IMR-90 (cell line): Measurements from ENCODE around the gene ZDHHC19. TPM values are rescaled to one million over a fixed set of nuclear protein-coding genes. Genes with fewer than 3 reads are reported as not detected.

Experiments used
- ATAC-seq: fragments of 200-7000 bp; cut with Tn5 transposase; 2 replicates; pipeline ENCODE4 v1.9.1; 2020; ENCODE audit warnings: low read depth, mild to moderate bottlenecking, moderate library complexity
- BruUV-seq: library from RNA; stranded (reverse); fragments of 400-500 nt; replicated peaks from 2 replicates; lab custom pipeline; 2021; lab: Mats Ljungman, UMichigan
- CTCF ChIA-PET: fragments of 300-600 bp; formaldehyde crosslinking; extraction: SDS; loops from one replicate; lab custom pipeline; 2021; ENCODE audit warnings: antibody characterized with exemption; lab: Yijun Ruan, JAX
- POLR2A ChIA-PET: fragments of 300-600 bp; sonication (Branson Sonifier 250); formaldehyde crosslinking; loops from one replicate; lab custom pipeline; 2022; ENCODE audit warnings: antibody characterized with exemption; ENCODE audit not compliant: unreplicated experiment; lab: Charles Lee
- DNase-seq: peaks from one replicate; pipeline ENCODE4 v3.0.0; 2013
- H2AFZ ChIP-seq: replicated peaks from 2 replicates; pipeline ENCODE3; 2013; ENCODE audit warnings: low read length, mild to moderate bottlenecking; ENCODE audit not compliant: poor library complexity
- H2AK5ac ChIP-seq: 2 replicates; pipeline ENCODE4 v1.6.1; 2013; ENCODE audit warnings: low read depth, low read length, inconsistent platforms
- H2AK9ac ChIP-seq: replicated peaks from 2 replicates; pipeline ENCODE3; 2013; ENCODE audit warnings: mild to moderate bottlenecking, low read depth, low read length, moderate library complexity; ENCODE audit not compliant: poor library complexity
- H2BK120ac ChIP-seq: 2 replicates; pipeline ENCODE4 v1.6.1; 2013; ENCODE audit warnings: low read depth, low read length, inconsistent platforms
- H2BK15ac ChIP-seq: 3 replicates; pipeline ENCODE4 v1.6.1; 2013; ENCODE audit warnings: low read depth, low read length, inconsistent platforms
- H2BK20ac ChIP-seq: 2 replicates; pipeline ENCODE4 v1.6.1; 2013; ENCODE audit warnings: low read depth, mild to moderate bottlenecking, inconsistent platforms, low read length, moderate library complexity
- H2BK5ac ChIP-seq: 2 replicates; pipeline ENCODE4 v1.6.1; 2013; ENCODE audit warnings: mild to moderate bottlenecking, low read depth, low read length, inconsistent platforms; ENCODE audit not compliant: poor library complexity, severe bottlenecking
- H3K14ac ChIP-seq: replicated peaks from 2 replicates; pipeline ENCODE4 v1.6.1; 2013; ENCODE audit warnings: low read depth, low read length, inconsistent platforms
- H3K18ac ChIP-seq: 2 replicates; pipeline ENCODE4 v1.6.1; 2013; ENCODE audit warnings: low read depth, low read length, control low read depth
- H3K23ac ChIP-seq: 2 replicates; pipeline ENCODE4 v1.6.1; 2013; ENCODE audit warnings: low read depth, low read length, inconsistent platforms
- H3K27ac ChIP-seq: 2 replicates; pipeline ENCODE4 v1.5.1; 2013; ENCODE audit warnings: mild to moderate bottlenecking, control low read depth, low read length; ENCODE audit not compliant: insufficient read depth
- H3K27me3 ChIP-seq: 2 replicates; pipeline ENCODE4 v1.6.1; 2013; ENCODE audit warnings: low read length; ENCODE audit not compliant: control insufficient read depth, insufficient read depth
- H3K36me3 ChIP-seq: 2 replicates; pipeline ENCODE4 v1.6.1; 2013; ENCODE audit warnings: low read length, mixed read lengths; ENCODE audit not compliant: control insufficient read depth, insufficient read depth
- H3K4ac ChIP-seq: 2 replicates; pipeline ENCODE4 v1.6.1; 2013; ENCODE audit warnings: low read depth, low read length, inconsistent platforms
- H3K4me1 ChIP-seq: 2 replicates; pipeline ENCODE4 v1.6.1; 2013; ENCODE audit warnings: low read length, mixed read lengths; ENCODE audit not compliant: control insufficient read depth, insufficient read depth
- H3K4me2 ChIP-seq: 2 replicates; pipeline ENCODE4 v1.6.1; 2013; ENCODE audit warnings: low read depth, mild to moderate bottlenecking, control low read depth, low read length, moderate library complexity
- H3K4me3 ChIP-seq: 2 replicates; pipeline ENCODE4 v1.5.1; 2013; ENCODE audit warnings: low read depth, mild to moderate bottlenecking, control low read depth, low read length, moderate library complexity; ENCODE audit not compliant: insufficient read depth
- H3K56ac ChIP-seq: 2 replicates; pipeline ENCODE4 v1.6.1; 2013; ENCODE audit warnings: low read length, inconsistent platforms; ENCODE audit not compliant: insufficient read depth; ENCODE audit errors: extremely low read depth
- H3K79me1 ChIP-seq, 2 experiments: 2 replicates each; pipeline ENCODE4 v1.6.1; 2013; ENCODE audit warnings: low read length in 2 of 2, inconsistent platforms in 1 of 2, low read depth in 1 of 2
- H3K9ac ChIP-seq: 2 replicates; pipeline ENCODE4 v1.6.1; 2013; ENCODE audit warnings: low read depth, low read length, control low read depth
- H3K9me1 ChIP-seq: 2 replicates; pipeline ENCODE4 v1.6.1; 2013; ENCODE audit warnings: low read length, inconsistent platforms; ENCODE audit not compliant: insufficient read depth
- H3K9me3 ChIP-seq: 2 replicates; pipeline ENCODE4 v1.6.1; 2013; ENCODE audit warnings: low read length; ENCODE audit not compliant: control insufficient read depth, insufficient read depth
- H4K20me1 ChIP-seq: 2 replicates; pipeline ENCODE4 v1.6.1; 2013; ENCODE audit warnings: low read length, inconsistent platforms; ENCODE audit not compliant: insufficient read depth
- H4K5ac ChIP-seq: 2 replicates; pipeline ENCODE4 v1.6.1; 2013; ENCODE audit warnings: mild to moderate bottlenecking, low read depth, low read length, control low read depth
- H4K8ac ChIP-seq, 2 experiments: 2 replicates each; pipeline ENCODE4 v1.6.1; 2013; ENCODE audit warnings: low read depth in 2 of 2, low read length in 2 of 2, control low read depth in 1 of 2, inconsistent platforms in 1 of 2
- H4K91ac ChIP-seq: 2 replicates; pipeline ENCODE4 v1.6.1; 2013; ENCODE audit warnings: low read depth, low read length, inconsistent platforms; ENCODE audit not compliant: insufficient read depth
- BHLHE40 ChIP-seq: fragments of 150-350 bp; IDR thresholded peaks from 2 replicates; pipeline ENCODE4 v1.6.1; 2016; ENCODE audit warnings: mild to moderate bottlenecking, low read depth, low read length
- CEBPB ChIP-seq: IDR thresholded peaks from 2 replicates; pipeline ENCODE4 v1.6.1; 2012; ENCODE audit warnings: low read depth, low read length, improper control_type of control experiment
- CHD1 ChIP-seq: IDR thresholded peaks from 2 replicates; pipeline ENCODE4 v1.6.1; 2012; ENCODE audit warnings: low read depth, low read length, improper control_type of control experiment
- ELK1 ChIP-seq: fragments of 150-350 bp; IDR thresholded peaks from 2 replicates; pipeline ENCODE4 v1.6.1; 2016; ENCODE audit warnings: low read depth, mild to moderate bottlenecking, low read length, moderate library complexity, borderline replicate concordance
- MAFK ChIP-seq: IDR thresholded peaks from 2 replicates; pipeline ENCODE4 v1.6.1; 2012; ENCODE audit warnings: low read depth, low read length, improper control_type of control experiment
- MXI1 ChIP-seq: IDR thresholded peaks from 2 replicates; pipeline ENCODE4 v1.6.1; 2012; ENCODE audit warnings: low read depth, mild to moderate bottlenecking, low read length, moderate library complexity, borderline replicate concordance
- NFE2L2 ChIP-seq: fragments of 150-350 bp; IDR thresholded peaks from 2 replicates; pipeline ENCODE4 v1.6.1; 2016; ENCODE audit warnings: low read depth, mild to moderate bottlenecking, low read length
- POLR2A ChIP-seq: IDR thresholded peaks from 2 replicates; pipeline ENCODE4 v1.6.1; 2012; ENCODE audit warnings: mild to moderate bottlenecking, low read depth, low read length
- RCOR1 ChIP-seq: IDR thresholded peaks from 2 replicates; pipeline ENCODE4 v1.6.1; 2012; ENCODE audit warnings: mild to moderate bottlenecking, low read length, improper control_type of control experiment; ENCODE audit not compliant: insufficient replicate concordance
- RFX5 ChIP-seq: IDR thresholded peaks from 2 replicates; pipeline ENCODE4 v1.8.0; 2012; ENCODE audit warnings: low read depth, mild to moderate bottlenecking, low read length, moderate library complexity
- SMC3 ChIP-seq: fragments of 150-350 bp; IDR thresholded peaks from 2 replicates; pipeline ENCODE4 v1.6.1; 2016; ENCODE audit warnings: low read depth, mild to moderate bottlenecking, antibody characterized with exemption, low read length, moderate library complexity
- WGBS, 2 experiments: methylation state at CpG; one replicate each; pipeline versions ENCODE4 v1.1.5 to v1.1.7; 2013; ENCODE audit warnings: missing lambda C conversion rate in 2 of 2; ENCODE audit not compliant: insufficient read length in 1 of 2; ENCODE audit errors: extremely low coverage in 2 of 2; 5-methylcytosine and 5-hydroxymethylcytosine counted together
- dilution Hi-C: fragments of 300-500 bp; cut with HindIII; formaldehyde crosslinking; loops from one replicate; pipeline ENCODE4 v1.14.3; 2018; ENCODE audit warnings: low sequenced_read_pairs; ENCODE audit not compliant: unreplicated experiment
- in situ Hi-C: fragments of 300-500 bp; cut with MboI; formaldehyde crosslinking; loops from 3 replicates; pipeline ENCODE4 v1.14.3; 2019; ENCODE audit warnings: low sequenced_read_pairs, inconsistent platforms, mixed read lengths
- intact Hi-C: fragments of 100-400 bp; cut with micrococcal nuclease; formaldehyde crosslinking; loops from 2 replicates; pipeline ENCODE4 v1.10.0; 2022
- polyA plus RNA-seq, 3 experiments: library from polyadenylated mRNA; depleted of rRNA; stranded (reverse); fragments of >200 nt; gene quantifications; 2 replicates each; pipeline ENCODE4 v1.2.3, GENCODE V29; 2012; ENCODE audit warnings: low replicate concordance in 1 of 3
- total RNA-seq: library from RNA; depleted of rRNA; stranded (reverse); fragments of >200 nt; gene quantifications from 2 replicates; pipeline ENCODE4 v1.2.3, GENCODE V29; 2012
- TF ChIP-seq, protein P1 (sequence below): fragments of 150-350 bp; IDR thresholded peaks from 2 replicates; pipeline ENCODE4 v1.6.1; 2017; ENCODE audit warnings: mild to moderate bottlenecking, antibody characterized with exemption, low read length, low read depth

Gene ZDHHC19
- total and polyA plus RNA-seq, 2 of the 4 experiments (the other 2 are of a cell fraction): 0.09 TPM; not detected in 1

- Histone ChIP-seq H2BK5ac (no peak overlapping the region), H3K18ac (no peak overlapping the region), H3K4me2 (no peak overlapping the region), H3K27ac (no peak overlapping the region), H2BK15ac (no peak overlapping the region), H4K91ac (no peak overlapping the region), H3K56ac (no peak overlapping the region), H2BK20ac (no peak overlapping the region), H2BK120ac (no peak overlapping the region), H3K14ac (no peak overlapping the region), H3K9ac (no peak overlapping the region), H2AK9ac (no peak overlapping the region), H3K79me1 (peaks cover 5 to 11% of the 10 kb centered on the region in 2 experiments; a peak in 2 of 4 replicates), H3K9me3 (no peaks in the 10 kb centered on the region), H3K4me3 (no peak overlapping the region), H2AK5ac (no peak overlapping the region), H4K20me1 (no peaks in the 10 kb centered on the region), H3K4ac (no peak overlapping the region), H4K8ac (no peak overlapping the region), H3K4me1 (peaks cover 4% of the 10 kb centered on the region; the same call in 1 of the 2 replicates), H3K9me1 (0 out of 2 replicates have a peak, but pooled peaks cover 5% of the 10 kb centered on the region), H4K5ac (no peak overlapping the region), H3K27me3 (no peaks in the 10 kb centered on the region), H3K23ac (no peak overlapping the region), H3K36me3 (peaks cover 31% of the 10 kb centered on the region), H2AFZ (no peak overlapping the region)
- dilution Hi-C loops (no loop called here), in situ Hi-C loops (no loop called here), intact Hi-C loops (no loop called here)
- TF ChIP-seq SMC3 (no peak), RFX5 (no peak), MXI1 (no peak), NFE2L2 (no peak), BHLHE40 (no peak), CEBPB (no peak), POLR2A (no peak), MAFK (no peak), CHD1 (no peak), ELK1 (no peak), RCOR1 (no peak)
- TF ChIP-seq, protein P1, sequence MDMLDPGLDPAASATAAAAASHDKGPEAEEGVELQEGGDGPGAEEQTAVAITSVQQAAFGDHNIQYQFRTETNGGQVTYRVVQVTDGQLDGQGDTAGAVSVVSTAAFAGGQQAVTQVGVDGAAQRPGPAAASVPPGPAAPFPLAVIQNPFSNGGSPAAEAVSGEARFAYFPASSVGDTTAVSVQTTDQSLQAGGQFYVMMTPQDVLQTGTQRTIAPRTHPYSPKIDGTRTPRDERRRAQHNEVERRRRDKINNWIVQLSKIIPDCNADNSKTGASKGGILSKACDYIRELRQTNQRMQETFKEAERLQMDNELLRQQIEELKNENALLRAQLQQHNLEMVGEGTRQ: no peak
- ATAC-seq (no peak), DNase-seq (no peak)
- WGBS, 2 experiments: no CpG with 5 or more reads among the region's 8 CpGs
- ChIA-PET CTCF (no interaction called here), POLR2A (no interaction called here)
- BruUV-seq: TSS peak; percentile 16
Observed at GRCh38 chr3:196236223-196236622, 25.0 kb upstream of the ZDHHC19 start.
